HEK293 (cell line): ENCODE measurements around the gene BBOX1.
A peak's percentile ranks its signal among the peaks of the same experiment; 100 is the strongest.

ENCODE experiments used
- CTCF ChIA-PET: fragments of 350-600 bp; formaldehyde crosslinking; extraction: SDS; loops from one replicate; lab custom pipeline; 2021; ENCODE audit warnings: antibody characterized with exemption; lab: Yijun Ruan, JAX
- POLR2A ChIA-PET: fragments of 300-600 bp; formaldehyde crosslinking; extraction: SDS; loops from one replicate; lab custom pipeline; 2020; ENCODE audit warnings: antibody characterized with exemption, inconsistent platforms; lab: Yijun Ruan, JAX
- H3K27ac ChIP-seq: fragments of 200-500 bp; sonication (Bioruptor generic); 2 replicates; pipeline ENCODE4 v1.5.1; 2014; ENCODE audit warnings: low read depth, low read length, control low read depth, inconsistent platforms; ENCODE audit errors: extremely low read depth
- H3K36me3 ChIP-seq, 2 experiments: fragments of 200-500 bp in 1 of 2; sonication (Bioruptor generic) in 1 of 2; 1 replicate in 1 of 2; 2 replicates in 1 of 2; pipeline ENCODE4 v1.5.1; 2014 to 2017; ENCODE audit warnings: inconsistent platforms in 2 of 2, low read length in 2 of 2; ENCODE audit not compliant: control insufficient read depth in 2 of 2, insufficient read depth in 1 of 2
- H3K4me1 ChIP-seq: fragments of 200-500 bp; sonication (Bioruptor generic); 2 replicates; pipeline ENCODE4 v1.5.1; 2014; ENCODE audit warnings: mild to moderate bottlenecking, low read length, inconsistent platforms; ENCODE audit not compliant: control insufficient read depth, insufficient read depth
- H3K4me3 ChIP-seq: 2 replicates; pipeline ENCODE4 v1.5.1; 2011; ENCODE audit warnings: low read depth, mild to moderate bottlenecking, control low read depth, low read length, moderate library complexity
- H3K9me3 ChIP-seq: fragments of 200-500 bp; sonication (Bioruptor generic); 2 replicates; pipeline ENCODE4 v1.5.1; 2014; ENCODE audit warnings: low read depth, low read length, inconsistent platforms; ENCODE audit not compliant: control insufficient read depth, insufficient read depth
- FEZF1 ChIP-seq: fragments of 450-650 bp; formaldehyde crosslinking; IDR thresholded peaks from 2 replicates; pipeline ENCODE4 v1.5.1; 2016; ENCODE audit warnings: missing biosample characterization, missing genetic modification characterization
- IKZF3 ChIP-seq: fragments of 450-650 bp; IDR thresholded peaks from 2 replicates; pipeline ENCODE4 v1.5.0; 2018; ENCODE audit warnings: missing biosample characterization, mild to moderate bottlenecking, missing genetic modification characterization, moderate library complexity
- OSR2 ChIP-seq: fragments of 450-650 bp; formaldehyde crosslinking; IDR thresholded peaks from 2 replicates; pipeline ENCODE4 v1.5.1; 2016; ENCODE audit warnings: missing biosample characterization, missing genetic modification characterization
- SP7 ChIP-seq: fragments of 450-650 bp; formaldehyde crosslinking; IDR thresholded peaks from 2 replicates; pipeline ENCODE4 v1.5.1; 2016; ENCODE audit warnings: missing biosample characterization, missing genetic modification characterization
- TCF7L2 ChIP-seq: IDR thresholded peaks from 2 replicates; pipeline ENCODE4 v1.6.1; 2011; ENCODE audit warnings: low read depth, mild to moderate bottlenecking, inconsistent platforms, low read length, moderate library complexity, borderline replicate concordance
- WT1 ChIP-seq: fragments of 450-650 bp; formaldehyde crosslinking; IDR thresholded peaks from 2 replicates; pipeline ENCODE4 v1.5.1; 2016; ENCODE audit warnings: missing biosample characterization, missing genetic modification characterization
- YY1 ChIP-seq: fragments of 450-650 bp; formaldehyde crosslinking; IDR thresholded peaks from 2 replicates; pipeline ENCODE4 v1.5.1; 2018; ENCODE audit warnings: missing biosample characterization, missing genetic modification characterization
- ZNF157 ChIP-seq: fragments of 450-650 bp; formaldehyde crosslinking; IDR thresholded peaks from 2 replicates; pipeline ENCODE4 v1.5.1; 2016; ENCODE audit warnings: missing biosample characterization, missing genetic modification characterization
- ZNF175 ChIP-seq: fragments of 450-650 bp; formaldehyde crosslinking; IDR thresholded peaks from 2 replicates; pipeline ENCODE4 v1.5.1; 2016; ENCODE audit warnings: missing biosample characterization, missing genetic modification characterization
- ZNF248 ChIP-seq: fragments of 450-650 bp; formaldehyde crosslinking; IDR thresholded peaks from 2 replicates; pipeline ENCODE4 v1.5.1; 2017; ENCODE audit warnings: missing biosample characterization, missing genetic modification characterization
- ZNF302 ChIP-seq: fragments of 450-650 bp; formaldehyde crosslinking; IDR thresholded peaks from 2 replicates; pipeline ENCODE4 v1.5.1; 2016; ENCODE audit warnings: missing biosample characterization, missing genetic modification characterization, low read depth
- ZNF391 ChIP-seq: fragments of 450-650 bp; formaldehyde crosslinking; IDR thresholded peaks from 2 replicates; pipeline ENCODE4 v1.5.1; 2016; ENCODE audit warnings: low read depth, missing biosample characterization, missing genetic modification characterization, borderline replicate concordance
- ZNF423 ChIP-seq: fragments of 450-650 bp; formaldehyde crosslinking; IDR thresholded peaks from 2 replicates; pipeline ENCODE4 v1.5.1; 2016; ENCODE audit warnings: missing biosample characterization, missing genetic modification characterization
- ZNF473 ChIP-seq: fragments of 450-650 bp; formaldehyde crosslinking; IDR thresholded peaks from 2 replicates; pipeline ENCODE4 v1.5.1; 2017; ENCODE audit warnings: missing biosample characterization, missing genetic modification characterization
- ZNF670 ChIP-seq: fragments of 450-650 bp; formaldehyde crosslinking; IDR thresholded peaks from 2 replicates; pipeline ENCODE4 v1.5.1; 2016; ENCODE audit warnings: missing biosample characterization, missing genetic modification characterization, low read depth
- ZNF791 ChIP-seq: fragments of 450-650 bp; formaldehyde crosslinking; IDR thresholded peaks from 2 replicates; pipeline ENCODE4 v1.5.1; 2016; ENCODE audit warnings: missing biosample characterization, missing genetic modification characterization
- TF ChIP-seq, protein P1 (sequence below): fragments of 450-650 bp; IDR thresholded peaks from 2 replicates; pipeline ENCODE4 v1.5.1; 2018; ENCODE audit warnings: missing biosample characterization, mild to moderate bottlenecking, missing genetic modification characterization
- TF ChIP-seq, protein P2 (sequence below): fragments of 450-650 bp; formaldehyde crosslinking; IDR thresholded peaks from 2 replicates; pipeline ENCODE4 v1.5.1; 2017; ENCODE audit warnings: missing biosample characterization, missing genetic modification characterization
- TF ChIP-seq, protein P3 (sequence below): fragments of 450-650 bp; formaldehyde crosslinking; IDR thresholded peaks from 2 replicates; pipeline ENCODE4 v1.5.1; 2016; ENCODE audit warnings: missing biosample characterization, missing genetic modification characterization
- TF ChIP-seq, protein P4 (sequence below): fragments of 450-650 bp; formaldehyde crosslinking; IDR thresholded peaks from 2 replicates; pipeline ENCODE4 v1.5.1; 2016; ENCODE audit warnings: missing biosample characterization, missing genetic modification characterization, low read depth
- TF ChIP-seq, protein P5 (sequence below): fragments of 450-650 bp; formaldehyde crosslinking; IDR thresholded peaks from 2 replicates; pipeline ENCODE4 v1.5.1; 2016; ENCODE audit warnings: missing biosample characterization, missing genetic modification characterization
- TF ChIP-seq, protein P6 (sequence below): fragments of 450-650 bp; formaldehyde crosslinking; IDR thresholded peaks from 2 replicates; pipeline ENCODE4 v1.5.1; 2016; ENCODE audit warnings: missing biosample characterization, missing genetic modification characterization, borderline replicate concordance
- TF ChIP-seq, protein P7 (sequence below): fragments of 450-650 bp; formaldehyde crosslinking; IDR thresholded peaks from 2 replicates; pipeline ENCODE4 v1.5.1; 2017; ENCODE audit warnings: missing biosample characterization, missing genetic modification characterization

The BBOX1 gene

DNA sequence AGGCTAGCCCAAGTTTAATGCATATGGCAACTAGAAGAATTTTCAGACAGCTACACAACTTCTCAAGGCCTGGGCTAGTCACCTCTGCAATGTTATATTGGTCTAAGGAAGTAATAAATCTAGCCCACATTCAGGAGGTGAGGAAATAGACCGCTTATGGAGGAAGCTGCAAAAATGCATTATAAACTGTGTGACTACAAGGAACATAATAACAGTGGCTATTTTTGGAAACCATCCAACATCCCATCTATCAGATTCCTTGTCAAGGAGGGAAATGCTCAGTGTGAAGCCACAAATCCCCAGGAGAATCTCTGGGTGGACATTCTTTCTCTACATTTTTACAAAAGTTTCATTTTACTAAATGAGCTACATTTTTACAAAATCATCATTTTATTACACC lies 76.1 kb downstream of the BBOX1 start:
- TF ChIP-seq FEZF1 (tag by site-specific recombination) (peak; percentile 73), OSR2 (tag by site-specific recombination) (peak; percentile 45; the same call in 1 of the 2 replicates), ZNF473 (tag by site-specific recombination) (no peak), ZNF423 (tag by site-specific recombination) (no peak), WT1 (tag by site-specific recombination) (no peak), ZNF248 (tag by site-specific recombination) (no peak), SP7 (tag by site-specific recombination) (peak; percentile 78), IKZF3 (tag by site-specific recombination) (no peak), ZNF791 (tag by site-specific recombination) (no peak)
- TF ChIP-seq, protein P1, sequence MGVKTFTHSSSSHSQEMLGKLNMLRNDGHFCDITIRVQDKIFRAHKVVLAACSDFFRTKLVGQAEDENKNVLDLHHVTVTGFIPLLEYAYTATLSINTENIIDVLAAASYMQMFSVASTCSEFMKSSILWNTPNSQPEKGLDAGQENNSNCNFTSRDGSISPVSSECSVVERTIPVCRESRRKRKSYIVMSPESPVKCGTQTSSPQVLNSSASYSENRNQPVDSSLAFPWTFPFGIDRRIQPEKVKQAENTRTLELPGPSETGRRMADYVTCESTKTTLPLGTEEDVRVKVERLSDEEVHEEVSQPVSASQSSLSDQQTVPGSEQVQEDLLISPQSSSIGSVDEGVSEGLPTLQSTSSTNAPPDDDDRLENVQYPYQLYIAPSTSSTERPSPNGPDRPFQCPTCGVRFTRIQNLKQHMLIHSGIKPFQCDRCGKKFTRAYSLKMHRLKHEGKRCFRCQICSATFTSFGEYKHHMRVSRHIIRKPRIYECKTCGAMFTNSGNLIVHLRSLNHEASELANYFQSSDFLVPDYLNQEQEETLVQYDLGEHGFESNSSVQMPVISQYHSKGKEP, result peak; percentile 74
- TF ChIP-seq, protein P2, sequence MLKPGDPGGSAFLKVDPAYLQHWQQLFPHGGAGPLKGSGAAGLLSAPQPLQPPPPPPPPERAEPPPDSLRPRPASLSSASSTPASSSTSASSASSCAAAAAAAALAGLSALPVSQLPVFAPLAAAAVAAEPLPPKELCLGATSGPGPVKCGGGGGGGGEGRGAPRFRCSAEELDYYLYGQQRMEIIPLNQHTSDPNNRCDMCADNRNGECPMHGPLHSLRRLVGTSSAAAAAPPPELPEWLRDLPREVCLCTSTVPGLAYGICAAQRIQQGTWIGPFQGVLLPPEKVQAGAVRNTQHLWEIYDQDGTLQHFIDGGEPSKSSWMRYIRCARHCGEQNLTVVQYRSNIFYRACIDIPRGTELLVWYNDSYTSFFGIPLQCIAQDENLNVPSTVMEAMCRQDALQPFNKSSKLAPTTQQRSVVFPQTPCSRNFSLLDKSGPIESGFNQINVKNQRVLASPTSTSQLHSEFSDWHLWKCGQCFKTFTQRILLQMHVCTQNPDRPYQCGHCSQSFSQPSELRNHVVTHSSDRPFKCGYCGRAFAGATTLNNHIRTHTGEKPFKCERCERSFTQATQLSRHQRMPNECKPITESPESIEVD (tag by site-specific recombination), result peak; percentile 46
- TF ChIP-seq, protein P3, sequence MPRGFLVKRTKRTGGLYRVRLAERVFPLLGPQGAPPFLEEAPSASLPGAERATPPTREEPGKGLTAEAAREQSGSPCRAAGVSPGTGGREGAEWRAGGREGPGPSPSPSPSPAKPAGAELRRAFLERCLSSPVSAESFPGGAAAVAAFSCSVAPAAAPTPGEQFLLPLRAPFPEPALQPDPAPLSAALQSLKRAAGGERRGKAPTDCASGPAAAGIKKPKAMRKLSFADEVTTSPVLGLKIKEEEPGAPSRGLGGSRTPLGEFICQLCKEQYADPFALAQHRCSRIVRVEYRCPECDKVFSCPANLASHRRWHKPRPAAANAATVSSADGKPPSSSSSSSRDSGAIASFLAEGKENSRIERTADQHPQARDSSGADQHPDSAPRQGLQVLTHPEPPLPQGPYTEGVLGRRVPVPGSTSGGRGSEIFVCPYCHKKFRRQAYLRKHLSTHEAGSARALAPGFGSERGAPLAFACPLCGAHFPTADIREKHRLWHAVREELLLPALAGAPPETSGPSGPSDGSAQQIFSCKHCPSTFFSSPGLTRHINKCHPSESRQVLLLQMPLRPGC, result no peak
- POLR2A ChIA-PET, result no interaction called here
- Histone ChIP-seq H3K4me1 (peaks cover 18% of the 10 kb centered on the region), H3K4me3 (no peak overlapping the region), H3K9me3 (no peaks in the 10 kb centered on the region; the same call in 1 of the 2 replicates), H3K36me3 (no peaks in the 10 kb centered on the region), H3K27ac (peak overlapping the region; percentile 47)
- CTCF ChIA-PET, result interaction anchor here (0.6 to 1.5 kb wide), 3 partner anchors 42 to 75 kb away, joined by 3 to 5 read pairs (median 4); no protein-coding TSS in a partner anchor

DNA sequence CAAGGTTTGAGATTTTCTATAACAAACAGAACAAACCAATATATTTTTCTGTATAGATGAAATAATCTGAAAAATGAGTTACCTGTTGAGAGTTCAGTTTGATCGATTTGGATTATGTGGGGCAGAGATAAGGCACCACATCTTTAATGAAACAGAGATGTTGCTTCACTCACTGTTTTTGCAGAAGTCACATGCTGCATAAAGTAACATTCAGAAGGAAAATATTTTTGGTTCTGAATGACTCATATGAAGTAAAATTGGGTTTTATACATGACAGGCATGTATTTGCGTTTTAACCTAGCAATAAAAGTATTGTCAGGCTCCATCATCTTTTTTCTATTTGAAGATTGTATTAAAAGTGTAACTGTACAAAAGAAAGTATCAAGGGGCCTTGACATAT lies 77.8 kb downstream of the BBOX1 start:
- Histone ChIP-seq H3K27ac (no peak overlapping the region), H3K9me3 (no peaks in the 10 kb centered on the region; the same call in 1 of the 2 replicates), H3K4me3 (no peak overlapping the region), H3K4me1 (peaks cover 28% of the 10 kb centered on the region), H3K36me3 (no peaks in the 10 kb centered on the region)
- CTCF ChIA-PET, result interaction anchor here (1.9 kb wide), 1 partner anchor 41 kb away, joined by 5 read pairs; no protein-coding TSS in a partner anchor
- POLR2A ChIA-PET, result no interaction called here
- TF ChIP-seq ZNF302, result no peak
- no peak for TF ChIP-seq TCF7L2
- no peak for TF ChIP-seq YY1 (tag by site-specific recombination)
- TF ChIP-seq ZNF670 (tag by site-specific recombination), result no peak
- TF ChIP-seq ZNF391 (tag by site-specific recombination), result no peak
- no peak for TF ChIP-seq ZNF157 (tag by site-specific recombination)
- TF ChIP-seq ZNF175 (tag by site-specific recombination), result no peak
- TF ChIP-seq OSR2 (tag by site-specific recombination), result no peak
- TF ChIP-seq, protein P4, sequence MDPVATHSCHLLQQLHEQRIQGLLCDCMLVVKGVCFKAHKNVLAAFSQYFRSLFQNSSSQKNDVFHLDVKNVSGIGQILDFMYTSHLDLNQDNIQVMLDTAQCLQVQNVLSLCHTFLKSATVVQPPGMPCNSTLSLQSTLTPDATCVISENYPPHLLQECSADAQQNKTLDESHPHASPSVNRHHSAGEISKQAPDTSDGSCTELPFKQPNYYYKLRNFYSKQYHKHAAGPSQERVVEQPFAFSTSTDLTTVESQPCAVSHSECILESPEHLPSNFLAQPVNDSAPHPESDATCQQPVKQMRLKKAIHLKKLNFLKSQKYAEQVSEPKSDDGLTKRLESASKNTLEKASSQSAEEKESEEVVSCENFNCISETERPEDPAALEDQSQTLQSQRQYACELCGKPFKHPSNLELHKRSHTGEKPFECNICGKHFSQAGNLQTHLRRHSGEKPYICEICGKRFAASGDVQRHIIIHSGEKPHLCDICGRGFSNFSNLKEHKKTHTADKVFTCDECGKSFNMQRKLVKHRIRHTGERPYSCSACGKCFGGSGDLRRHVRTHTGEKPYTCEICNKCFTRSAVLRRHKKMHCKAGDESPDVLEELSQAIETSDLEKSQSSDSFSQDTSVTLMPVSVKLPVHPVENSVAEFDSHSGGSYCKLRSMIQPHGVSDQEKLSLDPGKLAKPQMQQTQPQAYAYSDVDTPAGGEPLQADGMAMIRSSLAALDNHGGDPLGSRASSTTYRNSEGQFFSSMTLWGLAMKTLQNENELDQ (tag by site-specific recombination), result no peak
- TF ChIP-seq, protein P5, sequence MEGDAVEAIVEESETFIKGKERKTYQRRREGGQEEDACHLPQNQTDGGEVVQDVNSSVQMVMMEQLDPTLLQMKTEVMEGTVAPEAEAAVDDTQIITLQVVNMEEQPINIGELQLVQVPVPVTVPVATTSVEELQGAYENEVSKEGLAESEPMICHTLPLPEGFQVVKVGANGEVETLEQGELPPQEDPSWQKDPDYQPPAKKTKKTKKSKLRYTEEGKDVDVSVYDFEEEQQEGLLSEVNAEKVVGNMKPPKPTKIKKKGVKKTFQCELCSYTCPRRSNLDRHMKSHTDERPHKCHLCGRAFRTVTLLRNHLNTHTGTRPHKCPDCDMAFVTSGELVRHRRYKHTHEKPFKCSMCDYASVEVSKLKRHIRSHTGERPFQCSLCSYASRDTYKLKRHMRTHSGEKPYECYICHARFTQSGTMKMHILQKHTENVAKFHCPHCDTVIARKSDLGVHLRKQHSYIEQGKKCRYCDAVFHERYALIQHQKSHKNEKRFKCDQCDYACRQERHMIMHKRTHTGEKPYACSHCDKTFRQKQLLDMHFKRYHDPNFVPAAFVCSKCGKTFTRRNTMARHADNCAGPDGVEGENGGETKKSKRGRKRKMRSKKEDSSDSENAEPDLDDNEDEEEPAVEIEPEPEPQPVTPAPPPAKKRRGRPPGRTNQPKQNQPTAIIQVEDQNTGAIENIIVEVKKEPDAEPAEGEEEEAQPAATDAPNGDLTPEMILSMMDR (tag by site-specific recombination), result no peak
- TF ChIP-seq, protein P6, sequence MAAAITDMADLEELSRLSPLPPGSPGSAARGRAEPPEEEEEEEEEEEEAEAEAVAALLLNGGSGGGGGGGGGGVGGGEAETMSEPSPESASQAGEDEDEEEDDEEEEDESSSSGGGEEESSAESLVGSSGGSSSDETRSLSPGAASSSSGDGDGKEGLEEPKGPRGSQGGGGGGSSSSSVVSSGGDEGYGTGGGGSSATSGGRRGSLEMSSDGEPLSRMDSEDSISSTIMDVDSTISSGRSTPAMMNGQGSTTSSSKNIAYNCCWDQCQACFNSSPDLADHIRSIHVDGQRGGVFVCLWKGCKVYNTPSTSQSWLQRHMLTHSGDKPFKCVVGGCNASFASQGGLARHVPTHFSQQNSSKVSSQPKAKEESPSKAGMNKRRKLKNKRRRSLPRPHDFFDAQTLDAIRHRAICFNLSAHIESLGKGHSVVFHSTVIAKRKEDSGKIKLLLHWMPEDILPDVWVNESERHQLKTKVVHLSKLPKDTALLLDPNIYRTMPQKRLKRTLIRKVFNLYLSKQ (tag by site-specific recombination), result no peak
- TF ChIP-seq, protein P7, sequence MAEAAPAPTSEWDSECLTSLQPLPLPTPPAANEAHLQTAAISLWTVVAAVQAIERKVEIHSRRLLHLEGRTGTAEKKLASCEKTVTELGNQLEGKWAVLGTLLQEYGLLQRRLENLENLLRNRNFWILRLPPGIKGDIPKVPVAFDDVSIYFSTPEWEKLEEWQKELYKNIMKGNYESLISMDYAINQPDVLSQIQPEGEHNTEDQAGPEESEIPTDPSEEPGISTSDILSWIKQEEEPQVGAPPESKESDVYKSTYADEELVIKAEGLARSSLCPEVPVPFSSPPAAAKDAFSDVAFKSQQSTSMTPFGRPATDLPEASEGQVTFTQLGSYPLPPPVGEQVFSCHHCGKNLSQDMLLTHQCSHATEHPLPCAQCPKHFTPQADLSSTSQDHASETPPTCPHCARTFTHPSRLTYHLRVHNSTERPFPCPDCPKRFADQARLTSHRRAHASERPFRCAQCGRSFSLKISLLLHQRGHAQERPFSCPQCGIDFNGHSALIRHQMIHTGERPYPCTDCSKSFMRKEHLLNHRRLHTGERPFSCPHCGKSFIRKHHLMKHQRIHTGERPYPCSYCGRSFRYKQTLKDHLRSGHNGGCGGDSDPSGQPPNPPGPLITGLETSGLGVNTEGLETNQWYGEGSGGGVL (tag by site-specific recombination), result no peak
